ENCODE data around the gene LY6G6C. TPM values are rescaled to one million over a fixed set of nuclear protein-coding genes. Genes with fewer than 3 reads are reported as not detected.

The LY6G6C gene
- total and polyA plus RNA-seq, 2 of the 13 experiments (the other 11 are each of a cell fraction or from before 2014, with no cell fraction given): 0.15 TPM; not detected in 1

- TF ChIP-seq ZNF691 (CRISPR knock-in tag; IDR thresholded peaks at IDR 0.05; ENCODE audit: borderline replicate concordance, low read depth) (peak; percentile 10; the same call in 1 of the 2 replicates), PHF8 (CRISPR knock-in tag; IDR thresholded peaks at IDR 0.05) (no peak; the same call in none of the 2 replicates), ATM (IDR thresholded peaks at IDR 0.05; ENCODE audit: borderline replicate concordance) (no peak), KMT2A (CRISPR knock-in tag; IDR thresholded peaks at IDR 0.05) (no peak), ZNF180 (CRISPR knock-in tag; IDR thresholded peaks at IDR 0.05; ENCODE audit: borderline replicate concordance, low read depth) (peak; percentile 62; the same call in 1 of the 2 replicates), AHR (CRISPR knock-in tag; IDR thresholded peaks at IDR 0.05) (no peak), HMG20B (CRISPR knock-in tag; conservative IDR thresholded peaks at IDR 0.05) (no peak), ZNF567 (CRISPR knock-in tag; IDR thresholded peaks at IDR 0.05; ENCODE audit: borderline replicate concordance) (no peak), JUND (CRISPR knock-in tag; IDR thresholded peaks at IDR 0.05) (no peak; the same call in 1 of the 2 replicates), USF2 (IDR thresholded peaks at IDR 0.05; ENCODE audit: low read depth, low read length) (no peak), USF2 (CRISPR knock-in tag; IDR thresholded peaks at IDR 0.05; ENCODE audit: borderline replicate concordance) (no peak), MYNN (CRISPR knock-in tag; IDR thresholded peaks at IDR 0.05; ENCODE audit: low read depth) (no peak; the same call in 1 of the 2 replicates), ZBTB7A (CRISPR knock-in tag; IDR thresholded peaks at IDR 0.05) (peak; percentile 60; the same call in 1 of the 2 replicates), ATF2 (CRISPR knock-in tag; IDR thresholded peaks at IDR 0.05) (no peak), NR2C2 (CRISPR knock-in tag; IDR thresholded peaks at IDR 0.05; ENCODE audit: borderline replicate concordance) (no peak), CBX5 (CRISPR knock-in tag; IDR thresholded peaks at IDR 0.05; ENCODE audit: borderline replicate concordance) (no peak), U2AF1 (optimal IDR thresholded peaks at IDR 0.05; ENCODE audit: low read depth, low read length) (peak; percentile 91), NFATC3 (CRISPR knock-in tag; IDR thresholded peaks at IDR 0.05) (0 out of 2 replicates have a peak, but pooled peaks have one; percentile 4), ESRRA (CRISPR knock-in tag; IDR thresholded peaks at IDR 0.05; ENCODE audit: low read depth) (no peak), ZNF549 (CRISPR knock-in tag; IDR thresholded peaks at IDR 0.05) (0 out of 2 replicates have a peak, but pooled peaks have one; percentile 17), ONECUT2 (CRISPR knock-in tag; IDR thresholded peaks at IDR 0.05) (no peak), ARNT2 (CRISPR knock-in tag; IDR thresholded peaks at IDR 0.05; ENCODE audit: low read depth) (peak; percentile 78; the same call in 1 of the 2 replicates)
- TF ChIP-seq, protein P1, sequence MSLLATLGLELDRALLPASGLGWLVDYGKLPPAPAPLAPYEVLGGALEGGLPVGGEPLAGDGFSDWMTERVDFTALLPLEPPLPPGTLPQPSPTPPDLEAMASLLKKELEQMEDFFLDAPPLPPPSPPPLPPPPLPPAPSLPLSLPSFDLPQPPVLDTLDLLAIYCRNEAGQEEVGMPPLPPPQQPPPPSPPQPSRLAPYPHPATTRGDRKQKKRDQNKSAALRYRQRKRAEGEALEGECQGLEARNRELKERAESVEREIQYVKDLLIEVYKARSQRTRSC (CRISPR knock-in tag; IDR thresholded peaks at IDR 0.05; ENCODE audit: low read depth): no peak
- TF ChIP-seq, protein P2, sequence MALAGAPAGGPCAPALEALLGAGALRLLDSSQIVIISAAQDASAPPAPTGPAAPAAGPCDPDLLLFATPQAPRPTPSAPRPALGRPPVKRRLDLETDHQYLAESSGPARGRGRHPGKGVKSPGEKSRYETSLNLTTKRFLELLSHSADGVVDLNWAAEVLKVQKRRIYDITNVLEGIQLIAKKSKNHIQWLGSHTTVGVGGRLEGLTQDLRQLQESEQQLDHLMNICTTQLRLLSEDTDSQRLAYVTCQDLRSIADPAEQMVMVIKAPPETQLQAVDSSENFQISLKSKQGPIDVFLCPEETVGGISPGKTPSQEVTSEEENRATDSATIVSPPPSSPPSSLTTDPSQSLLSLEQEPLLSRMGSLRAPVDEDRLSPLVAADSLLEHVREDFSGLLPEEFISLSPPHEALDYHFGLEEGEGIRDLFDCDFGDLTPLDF (CRISPR knock-in tag; IDR thresholded peaks at IDR 0.05): no peak; the same call in 1 of the 2 replicates
These were observed 8.6 kb upstream of the LY6G6C start (continued) for GRCh38 chr6:31729979-31730630.

Measured in HepG2 (cell line).